CD4-positive, alpha-beta memory T cell (primary cell): ENCODE measurements around the gene TRAF5. TPM values are rescaled to one million over a fixed set of nuclear protein-coding genes. Genes with fewer than 3 reads are reported as not detected.

ENCODE experiments used
- CTCF ChIA-PET: fragments of 350-600 bp; sonication (Branson Sonifier 250); formaldehyde crosslinking; loops from one replicate; lab custom pipeline; 2021; ENCODE audit warnings: inconsistent platforms; ENCODE audit not compliant: partially characterized antibody; lab: Charles Lee
- POLR2A ChIA-PET: fragments of 350-600 bp; sonication (Branson Sonifier 250); formaldehyde crosslinking; loops from one replicate; lab custom pipeline; 2021; ENCODE audit not compliant: partially characterized antibody; lab: Charles Lee
- DNase-seq, 5 donors: peaks; one replicate each; pipeline versions ENCODE4 v3.0.0 to v3.0.0-alpha.2; 2020 to 2022; ENCODE audit warnings: mixed read lengths in 1 of 5
- H3K27ac ChIP-seq: one replicate; pipeline ENCODE4 v1.7.0; 2013; ENCODE audit warnings: low read depth, low read length
- H3K27me3 ChIP-seq: 2 replicates; pipeline ENCODE4 v1.7.0; 2013; ENCODE audit warnings: mild to moderate bottlenecking, low read length, moderate library complexity; ENCODE audit not compliant: insufficient read depth
- H3K36me3 ChIP-seq: 2 replicates; pipeline ENCODE4 v1.7.0; 2013; ENCODE audit warnings: mild to moderate bottlenecking, low read length, moderate library complexity; ENCODE audit not compliant: insufficient read depth
- H3K4me1 ChIP-seq: 2 replicates; pipeline ENCODE4 v1.7.0; 2013; ENCODE audit warnings: mild to moderate bottlenecking, low read length, moderate library complexity; ENCODE audit not compliant: insufficient read depth
- H3K4me3 ChIP-seq, 2 donors: one replicate each; pipeline ENCODE4 v1.7.0; 2013; ENCODE audit warnings: low read length in 2 of 2, mild to moderate bottlenecking in 1 of 2
- H3K9me3 ChIP-seq, 2 donors: one replicate each; pipeline ENCODE4 v1.7.0; 2013; ENCODE audit warnings: low read length in 2 of 2, control low read depth in 1 of 2; ENCODE audit not compliant: control insufficient read depth in 1 of 2
- H3K27ac Mint-ChIP-seq, 7 donors: one replicate each; pipeline ENCODE4 v1.8.0; 2020 to 2021; ENCODE audit warnings: mixed read lengths in 7 of 7, mild to moderate bottlenecking in 6 of 7, inconsistent platforms in 3 of 7, moderate library complexity in 3 of 7
- H3K27me3 Mint-ChIP-seq, 2 donors: one replicate each; pipeline ENCODE4 v1.8.0; 2020 to 2021; ENCODE audit warnings: mixed read lengths in 2 of 2
- H3K36me3 Mint-ChIP-seq, 2 donors: one replicate each; pipeline ENCODE4 v1.8.0; 2020 to 2021; ENCODE audit warnings: mixed read lengths in 2 of 2, inconsistent platforms in 1 of 2, mild to moderate bottlenecking in 1 of 2
- H3K4me1 Mint-ChIP-seq, 4 donors: one replicate each; pipeline ENCODE4 v1.8.0; 2020 to 2021; ENCODE audit warnings: mixed read lengths in 4 of 4, mild to moderate bottlenecking in 1 of 4
- H3K4me3 Mint-ChIP-seq, 8 donors: one replicate each; pipeline ENCODE4 v1.8.0; 2020 to 2021; ENCODE audit warnings: mixed read lengths in 8 of 8, mild to moderate bottlenecking in 7 of 8, moderate library complexity in 6 of 8, inconsistent platforms in 3 of 8
- H3K9me3 Mint-ChIP-seq, 8 donors: one replicate each; pipeline ENCODE4 v1.8.0; 2020 to 2021; ENCODE audit warnings: mixed read lengths in 8 of 8, mild to moderate bottlenecking in 5 of 8, inconsistent platforms in 3 of 8, moderate library complexity in 1 of 8
- intact Hi-C: fragments of 100-400 bp; cut with micrococcal nuclease; formaldehyde crosslinking; loops from one replicate; pipeline ENCODE4 v1.15.1; 2023
- polyA plus RNA-seq, 2 donors: library from polyadenylated mRNA; unstranded; fragments of 300-500 nt; fragmentation: Illumina TruSeq; gene quantifications; one replicate each; pipeline ENCODE4 v1.2.3, GENCODE V29; 2021
- total RNA-seq, 2 experiments: library from RNA; stranded (reverse); gene quantifications; one replicate each; pipeline ENCODE4 v1.2.3, GENCODE V29; 2021

TRAF5 gene
- total and polyA plus RNA-seq, 4 experiments from 2014 or later, result 22.5 to 95.1 (median 58.6) TPM

GRCh38 chr1:211352465-211352864, 25.8 kb downstream of the TRAF5 start:
- intact Hi-C loops, result no loop called here
- no peak for DNase-seq
- Histone ChIP-seq H3K9me3 (no peaks in the 10 kb centered on the region), H3K27me3 (no peaks in the 10 kb centered on the region), H3K36me3 (no peaks in the 10 kb centered on the region), H3K4me1 (peaks cover 68% of the 10 kb centered on the region), H3K4me3 (peak overlapping the region; percentile 3 to 34), H3K27ac (peak overlapping the region; percentile 25)
- H3K36me3 Mint-ChIP-seq, result peaks cover 31 to 37% of the 10 kb centered on the region in 2 donors
- ChIA-PET CTCF (interaction anchor here (3.1 to 21.4 kb wide), 2 partner anchors 15 to 25 kb away, joined by 13 to 250 read pairs; partner anchors contain the start of gene TRAF5), POLR2A (interaction anchor here (1.5 kb wide), 1 partner anchor 23 kb away, joined by 4 read pairs; no protein-coding TSS in a partner anchor)
- peak overlapping the region; percentile 77 to 92 (median 85) for H3K4me3 Mint-ChIP-seq
- H3K27me3 Mint-ChIP-seq, result no peaks in the 10 kb centered on the region
- H3K9me3 Mint-ChIP-seq, result peaks cover 0 to 3% (median 0%) of the 10 kb centered on the region in 8 donors
- peak overlapping the region; percentile 83 to 97 (median 95) for H3K27ac Mint-ChIP-seq
- H3K4me1 Mint-ChIP-seq, result peaks cover 58 to 79% (median 69%) of the 10 kb centered on the region in 4 donors

GRCh38 chr1:211352985-211353515, 26.4 kb downstream of the TRAF5 start:
- H3K4me3 ChIP-seq, result peak overlapping the region; percentile 3 to 34
- H3K9me3 ChIP-seq, result no peaks in the 10 kb centered on the region
- peaks cover 33 to 42% of the 10 kb centered on the region in 2 donors for H3K36me3 Mint-ChIP-seq
- H3K27me3 ChIP-seq, result no peaks in the 10 kb centered on the region
- ChIA-PET CTCF (interaction anchor here (2.1 kb wide), 1 partner anchor 24 kb away, joined by 14 read pairs; no protein-coding TSS in a partner anchor), POLR2A (interaction anchor here (0.5 to 3.6 kb wide), 5 partner anchors 9 to 93 kb away, joined by 3 to 37 read pairs (median 4); partner anchors contain the start of gene TRAF5)
- intact Hi-C loops, result loop anchor here (1.0 kb wide), 2 partner anchors 26 to 30 kb away; no protein-coding TSS in a partner anchor
- H3K4me1 Mint-ChIP-seq, result peaks cover 53 to 73% (median 64%) of the 10 kb centered on the region in 4 donors
- peak overlapping the region; percentile 77 to 92 (median 85) for H3K4me3 Mint-ChIP-seq
- no peaks in the 10 kb centered on the region for H3K36me3 ChIP-seq
- no peaks in the 10 kb centered on the region for H3K27me3 Mint-ChIP-seq
- H3K27ac Mint-ChIP-seq, result peak overlapping the region; percentile 86 to 97 (median 95)
- H3K9me3 Mint-ChIP-seq, result peaks cover 0 to 3% (median 0%) of the 10 kb centered on the region in 8 donors
- peaks cover 63% of the 10 kb centered on the region for H3K4me1 ChIP-seq
- DNase-seq, result peak; percentile 42 to 65 (median 55)
- H3K27ac ChIP-seq, result peak overlapping the region; percentile 25

- Mint-ChIP-seq H3K36me3 (peaks cover 33 to 42% of the 10 kb centered on the region in 2 donors), H3K4me3 (peak overlapping the region in 7 of 8 donors; percentile 82 to 92 (median 86)), H3K9me3 (peaks cover 0 to 3% (median 0%) of the 10 kb centered on the region in 8 donors), H3K27ac (peak overlapping the region; percentile 77 to 97 (median 95)), H3K27me3 (no peaks in the 10 kb centered on the region), H3K4me1 (peaks cover 50 to 68% (median 60%) of the 10 kb centered on the region in 4 donors)
- Histone ChIP-seq H3K4me1 (peaks cover 58% of the 10 kb centered on the region), H3K27ac (peak overlapping the region; percentile 25), H3K4me3 (no peak overlapping the region), H3K27me3 (no peaks in the 10 kb centered on the region), H3K36me3 (no peaks in the 10 kb centered on the region), H3K9me3 (no peaks in the 10 kb centered on the region)
- CTCF ChIA-PET, result interaction anchor here (0.6 to 2.2 kb wide), 6 partner anchors 25 to 161 kb away, joined by 3 to 14 read pairs (median 3); no protein-coding TSS in a partner anchor
- intact Hi-C loops, result loop anchor here (1.0 kb wide), 2 partner anchors 26 to 30 kb away; no protein-coding TSS in a partner anchor
- DNase-seq, result no peak
- POLR2A ChIA-PET, result interaction anchor here (0.5 to 3.6 kb wide), 5 partner anchors 10 to 93 kb away, joined by 3 to 37 read pairs (median 4); partner anchors contain the start of gene TRAF5
Measured at GRCh38 chr1:211353562-211354212, 27.1 kb downstream of the TRAF5 start.

- Mint-ChIP-seq H3K27me3 (no peaks in the 10 kb centered on the region), H3K9me3 (peaks cover 0 to 3% (median 0%) of the 10 kb centered on the region in 8 donors), H3K4me1 (peaks cover 42 to 55% (median 52%) of the 10 kb centered on the region in 4 donors), H3K36me3 (peaks cover 49 to 57% of the 10 kb centered on the region in 2 donors), H3K4me3 (no peak overlapping the region), H3K27ac (peak overlapping the region in 6 of 7 donors; percentile 17 to 81 (median 57))
- H3K9me3 ChIP-seq, result no peaks in the 10 kb centered on the region
- intact Hi-C loops, result no loop called here
- H3K4me3 ChIP-seq, result no peak overlapping the region
- ChIA-PET POLR2A (interaction anchor here (0.9 to 3.6 kb wide), 5 partner anchors 12 to 32 kb away, joined by 3 to 37 read pairs (median 3); partner anchors contain the start of gene TRAF5), CTCF (interaction anchor here (0.9 to 2.2 kb wide), 5 partner anchors 8 to 32 kb away, joined by 3 to 8 read pairs (median 8); no protein-coding TSS in a partner anchor)
- H3K27ac ChIP-seq, result no peak overlapping the region
- H3K36me3 ChIP-seq, result peaks cover 16% of the 10 kb centered on the region
- H3K4me1 ChIP-seq, result peaks cover 54% of the 10 kb centered on the region
- no peaks in the 10 kb centered on the region for H3K27me3 ChIP-seq
- DNase-seq, result no peak
Measured at GRCh38 chr1:211355873-211356272, 29.2 kb downstream of the TRAF5 start.

GRCh38 chr1:211356723-211357407, 30.2 kb downstream of the TRAF5 start:
- H3K27me3 ChIP-seq, result no peaks in the 10 kb centered on the region
- no peak overlapping the region for H3K4me3 ChIP-seq
- H3K4me3 Mint-ChIP-seq, result no peak overlapping the region
- H3K27ac Mint-ChIP-seq, result peak overlapping the region; percentile 35 to 72 (median 56)
- H3K27me3 Mint-ChIP-seq, result no peaks in the 10 kb centered on the region
- peaks cover 35 to 46% (median 43%) of the 10 kb centered on the region in 4 donors for H3K4me1 Mint-ChIP-seq
- no peak overlapping the region for H3K27ac ChIP-seq
- H3K36me3 ChIP-seq, result peaks cover 22% of the 10 kb centered on the region
- POLR2A ChIA-PET, result interaction anchor here (0.9 to 3.6 kb wide), 4 partner anchors 13 to 33 kb away, joined by 3 to 37 read pairs (median 3); partner anchors contain the start of gene TRAF5
- H3K9me3 Mint-ChIP-seq, result peaks cover 0 to 2% (median 0%) of the 10 kb centered on the region in 8 donors
- H3K9me3 ChIP-seq, result no peaks in the 10 kb centered on the region
- peaks cover 45 to 63% of the 10 kb centered on the region in 2 donors for H3K36me3 Mint-ChIP-seq
- no peak for DNase-seq
- intact Hi-C loops, result no loop called here
- CTCF ChIA-PET, result interaction anchor here (0.9 to 2.2 kb wide), 5 partner anchors 9 to 33 kb away, joined by 3 to 8 read pairs (median 8); no protein-coding TSS in a partner anchor
- H3K4me1 ChIP-seq, result peaks cover 44% of the 10 kb centered on the region

GRCh38 chr1:211358685-211359084, 32.1 kb downstream of the TRAF5 start:
- Histone ChIP-seq H3K4me1 (peaks cover 26% of the 10 kb centered on the region), H3K27ac (no peak overlapping the region), H3K4me3 (no peak overlapping the region), H3K27me3 (no peaks in the 10 kb centered on the region), H3K36me3 (peaks cover 22% of the 10 kb centered on the region), H3K9me3 (no peaks in the 10 kb centered on the region)
- ChIA-PET POLR2A (interaction anchor here (0.7 to 1.0 kb wide), 2 partner anchors 21 to 23 kb away, joined by 3 read pairs; no protein-coding TSS in a partner anchor), CTCF (interaction anchor here (1.2 to 3.0 kb wide), 3 partner anchors 9 to 35 kb away, joined by 5 to 7 read pairs (median 6); no protein-coding TSS in a partner anchor)
- Mint-ChIP-seq H3K36me3 (peaks cover 42 to 64% of the 10 kb centered on the region in 2 donors), H3K27me3 (no peaks in the 10 kb centered on the region), H3K4me1 (peaks cover 22 to 27% (median 27%) of the 10 kb centered on the region in 4 donors), H3K27ac (peak overlapping the region in 1 of 7 donors; percentile 88), H3K4me3 (no peak overlapping the region), H3K9me3 (no peaks in the 10 kb centered on the region)
- intact Hi-C loops, result no loop called here
- DNase-seq, result no peak
